ENCODE data around the gene HDHD5. TPM values are rescaled to one million over a fixed set of nuclear protein-coding genes. Genes with fewer than 3 reads are reported as not detected.

Gene HDHD5
- total RNA-seq, 4 donors from 2014 or later = 32.9 to 60.7 (median 36.7) TPM

GRCh38 chr22:17116572-17117330 is 42.3 kb downstream of the HDHD5 start:
- no peak for TF ChIP-seq CTCF (IDR thresholded peaks at IDR 0.05)
- ATAC-seq (ENCODE audit: low FRiP score) (no peak), DNase-seq (ENCODE audit: low spot score) (no peak)

- ATAC-seq (ENCODE audit: low FRiP score) (no peak), DNase-seq (ENCODE audit: low spot score) (no peak)
- no peak for TF ChIP-seq CTCF (IDR thresholded peaks at IDR 0.05)
Observed at GRCh38 chr22:17115945-17116565, 43.0 kb downstream of the HDHD5 start.

- DNase-seq (ENCODE audit: low spot score) (no peak), ATAC-seq (ENCODE audit: low FRiP score) (no peak)
- no peak for TF ChIP-seq CTCF (IDR thresholded peaks at IDR 0.05)
Observed at GRCh38 chr22:17115236-17115635, 43.8 kb downstream of the HDHD5 start.

GRCh38 chr22:17114898-17115235 is 44.2 kb downstream of the HDHD5 start:
- TF ChIP-seq CTCF (IDR thresholded peaks at IDR 0.05) = no peak
- no peak for ATAC-seq (ENCODE audit: low FRiP score)
- DNase-seq (ENCODE audit: low spot score) = no peak

- no peak for TF ChIP-seq CTCF (IDR thresholded peaks at IDR 0.05)
- no peak for ATAC-seq (ENCODE audit: low FRiP score)
- no peak for DNase-seq (ENCODE audit: low spot score)
Observed at GRCh38 chr22:17114173-17114897, 44.7 kb downstream of the HDHD5 start.

GRCh38 chr22:17113600-17113999 is 45.5 kb downstream of the HDHD5 start:
- ATAC-seq (ENCODE audit: low FRiP score) = no peak
- DNase-seq (ENCODE audit: low spot score) = no peak
- no peak for TF ChIP-seq CTCF (IDR thresholded peaks at IDR 0.05)

Measured in omental fat pad (tissue), 4 donors.